ENCODE data around the gene E4F1. TPM values are rescaled to one million over a fixed set of nuclear protein-coding genes. Genes with fewer than 3 reads are reported as not detected.

Gene E4F1
- total and polyA plus RNA-seq, 10 of the 15 experiments (the other 5 are each of a cell fraction or from before 2014, with no cell fraction given): 0.23 to 36.5 (median 14.5) TPM

GRCh38 chr16:2205104-2205966 is 18.1 kb upstream of the E4F1 start, which contains the start of gene MLST8 (continued):
- TF ChIP-seq SKIL (IDR thresholded peaks at IDR 0.05; ENCODE audit: low read depth, poor library complexity, severe bottlenecking) (no peak), TCF7 (IDR thresholded peaks at IDR 0.05; ENCODE audit: borderline replicate concordance) (no peak), CREM (IDR thresholded peaks at IDR 0.05; ENCODE audit: low read depth) (peak; percentile 74), NR2F1 (conservative IDR thresholded peaks at IDR 0.05) (peak; percentile 93), ZNF217 (IDR thresholded peaks at IDR 0.05) (peak; percentile 69), EED (IDR thresholded peaks at IDR 0.05; ENCODE audit: low read depth) (peak; percentile 28; the same call in 1 of the 2 replicates), TARDBP (IDR thresholded peaks at IDR 0.05; ENCODE audit: borderline replicate concordance) (peak; percentile 50; the same call in 1 of the 2 replicates), WRNIP1 (IDR thresholded peaks at IDR 0.05; ENCODE audit: borderline replicate concordance, low read depth, low read length) (no peak), BRCA1 (IDR thresholded peaks at IDR 0.05; ENCODE audit: low read depth, low read length) (no peak), ZNF384 (IDR thresholded peaks at IDR 0.05; ENCODE audit: borderline replicate concordance, low read depth, low read length) (no peak), MTA2 (IDR thresholded peaks at IDR 0.05; ENCODE audit: low read depth) (peak; percentile 15; the same call in 1 of the 2 replicates), LARP7 (IDR thresholded peaks at IDR 0.05) (peak; percentile 82), RFX5 (IDR thresholded peaks at IDR 0.05; ENCODE audit: low read depth, low read length) (no peak), ZZZ3 (IDR thresholded peaks at IDR 0.05; ENCODE audit: control insufficient read depth, insufficient read length, low read depth) (no peak), POU2F2 (IDR thresholded peaks at IDR 0.05; ENCODE audit: borderline replicate concordance, low read depth, low read length) (peak; percentile 62), TCF3 (IDR thresholded peaks at IDR 0.05; ENCODE audit: borderline replicate concordance, insufficient read depth, low read depth, low read length) (0 out of 2 replicates have a peak, but pooled peaks have one; percentile 17)
- TF ChIP-seq, protein P1, sequence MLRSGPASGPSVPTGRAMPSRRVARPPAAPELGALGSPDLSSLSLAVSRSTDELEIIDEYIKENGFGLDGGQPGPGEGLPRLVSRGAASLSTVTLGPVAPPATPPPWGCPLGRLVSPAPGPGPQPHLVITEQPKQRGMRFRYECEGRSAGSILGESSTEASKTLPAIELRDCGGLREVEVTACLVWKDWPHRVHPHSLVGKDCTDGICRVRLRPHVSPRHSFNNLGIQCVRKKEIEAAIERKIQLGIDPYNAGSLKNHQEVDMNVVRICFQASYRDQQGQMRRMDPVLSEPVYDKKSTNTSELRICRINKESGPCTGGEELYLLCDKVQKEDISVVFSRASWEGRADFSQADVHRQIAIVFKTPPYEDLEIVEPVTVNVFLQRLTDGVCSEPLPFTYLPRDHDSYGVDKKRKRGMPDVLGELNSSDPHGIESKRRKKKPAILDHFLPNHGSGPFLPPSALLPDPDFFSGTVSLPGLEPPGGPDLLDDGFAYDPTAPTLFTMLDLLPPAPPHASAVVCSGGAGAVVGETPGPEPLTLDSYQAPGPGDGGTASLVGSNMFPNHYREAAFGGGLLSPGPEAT (IDR thresholded peaks at IDR 0.05; ENCODE audit: low read depth): peak; percentile 86; the same call in 1 of the 2 replicates
- TF ChIP-seq, protein P2, sequence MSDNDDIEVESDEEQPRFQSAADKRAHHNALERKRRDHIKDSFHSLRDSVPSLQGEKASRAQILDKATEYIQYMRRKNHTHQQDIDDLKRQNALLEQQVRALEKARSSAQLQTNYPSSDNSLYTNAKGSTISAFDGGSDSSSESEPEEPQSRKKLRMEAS (IDR thresholded peaks at IDR 0.05; ENCODE audit: low read depth, low read length): peak; percentile 80
- TF ChIP-seq, protein P3, sequence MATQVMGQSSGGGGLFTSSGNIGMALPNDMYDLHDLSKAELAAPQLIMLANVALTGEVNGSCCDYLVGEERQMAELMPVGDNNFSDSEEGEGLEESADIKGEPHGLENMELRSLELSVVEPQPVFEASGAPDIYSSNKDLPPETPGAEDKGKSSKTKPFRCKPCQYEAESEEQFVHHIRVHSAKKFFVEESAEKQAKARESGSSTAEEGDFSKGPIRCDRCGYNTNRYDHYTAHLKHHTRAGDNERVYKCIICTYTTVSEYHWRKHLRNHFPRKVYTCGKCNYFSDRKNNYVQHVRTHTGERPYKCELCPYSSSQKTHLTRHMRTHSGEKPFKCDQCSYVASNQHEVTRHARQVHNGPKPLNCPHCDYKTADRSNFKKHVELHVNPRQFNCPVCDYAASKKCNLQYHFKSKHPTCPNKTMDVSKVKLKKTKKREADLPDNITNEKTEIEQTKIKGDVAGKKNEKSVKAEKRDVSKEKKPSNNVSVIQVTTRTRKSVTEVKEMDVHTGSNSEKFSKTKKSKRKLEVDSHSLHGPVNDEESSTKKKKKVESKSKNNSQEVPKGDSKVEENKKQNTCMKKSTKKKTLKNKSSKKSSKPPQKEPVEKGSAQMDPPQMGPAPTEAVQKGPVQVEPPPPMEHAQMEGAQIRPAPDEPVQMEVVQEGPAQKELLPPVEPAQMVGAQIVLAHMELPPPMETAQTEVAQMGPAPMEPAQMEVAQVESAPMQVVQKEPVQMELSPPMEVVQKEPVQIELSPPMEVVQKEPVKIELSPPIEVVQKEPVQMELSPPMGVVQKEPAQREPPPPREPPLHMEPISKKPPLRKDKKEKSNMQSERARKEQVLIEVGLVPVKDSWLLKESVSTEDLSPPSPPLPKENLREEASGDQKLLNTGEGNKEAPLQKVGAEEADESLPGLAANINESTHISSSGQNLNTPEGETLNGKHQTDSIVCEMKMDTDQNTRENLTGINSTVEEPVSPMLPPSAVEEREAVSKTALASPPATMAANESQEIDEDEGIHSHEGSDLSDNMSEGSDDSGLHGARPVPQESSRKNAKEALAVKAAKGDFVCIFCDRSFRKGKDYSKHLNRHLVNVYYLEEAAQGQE (IDR thresholded peaks at IDR 0.05; ENCODE audit: low read depth, low read length): no peak
- TF ChIP-seq, protein P4, sequence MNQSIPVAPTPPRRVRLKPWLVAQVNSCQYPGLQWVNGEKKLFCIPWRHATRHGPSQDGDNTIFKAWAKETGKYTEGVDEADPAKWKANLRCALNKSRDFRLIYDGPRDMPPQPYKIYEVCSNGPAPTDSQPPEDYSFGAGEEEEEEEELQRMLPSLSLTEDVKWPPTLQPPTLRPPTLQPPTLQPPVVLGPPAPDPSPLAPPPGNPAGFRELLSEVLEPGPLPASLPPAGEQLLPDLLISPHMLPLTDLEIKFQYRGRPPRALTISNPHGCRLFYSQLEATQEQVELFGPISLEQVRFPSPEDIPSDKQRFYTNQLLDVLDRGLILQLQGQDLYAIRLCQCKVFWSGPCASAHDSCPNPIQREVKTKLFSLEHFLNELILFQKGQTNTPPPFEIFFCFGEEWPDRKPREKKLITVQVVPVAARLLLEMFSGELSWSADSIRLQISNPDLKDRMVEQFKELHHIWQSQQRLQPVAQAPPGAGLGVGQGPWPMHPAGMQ (IDR thresholded peaks at IDR 0.05; ENCODE audit: borderline replicate concordance): no peak
